K562 (cell line): ENCODE results near the gene ARHGEF26. TPM values are rescaled to one million over a fixed set of nuclear protein-coding genes. Genes with fewer than 3 reads are reported as not detected.

Source experiments
- CCAR2 ChIP-seq: fragments of 200-400 bp; formaldehyde crosslinking; IDR thresholded peaks from 2 replicates; pipeline ENCODE4 v1.6.1; 2017; ENCODE audit warnings: mild to moderate bottlenecking, low read depth, low read length
- DIDO1 ChIP-seq: fragments of 450-650 bp; IDR thresholded peaks from 2 replicates; pipeline ENCODE4 v1.6.1; 2016; ENCODE audit warnings: low read depth, missing biosample characterization, missing genetic modification characterization
- L3MBTL2 ChIP-seq: fragments of 450-650 bp; IDR thresholded peaks from 2 replicates; pipeline ENCODE4 v1.6.1; 2016; ENCODE audit warnings: mild to moderate bottlenecking, moderate library complexity
- NELFE ChIP-seq: IDR thresholded peaks from 2 replicates; pipeline ENCODE4 v1.6.1; 2011; ENCODE audit warnings: mild to moderate bottlenecking; ENCODE audit not compliant: insufficient read depth, insufficient read length
- RFX5 ChIP-seq: IDR thresholded peaks from 2 replicates; pipeline ENCODE4 v1.6.1; 2011; ENCODE audit warnings: low read depth, mild to moderate bottlenecking, improper control_type of control experiment, low read length
- SMC3 ChIP-seq: conservative IDR thresholded peaks from 2 replicates; pipeline ENCODE4 v1.6.1; 2011; ENCODE audit warnings: low read depth, low read length, improper control_type of control experiment; ENCODE audit not compliant: insufficient read depth
- TGIF2 ChIP-seq: sonication (generic); formaldehyde crosslinking; IDR thresholded peaks from 2 replicates; pipeline ENCODE4 v1.8.1; 2022; ENCODE audit warnings: mild to moderate bottlenecking, missing genetic modification reagents, moderate library complexity
- polyA plus RNA-seq, 8 experiments: library from polyadenylated mRNA; depleted of rRNA in 4 of 8; stranded (reverse) in 5 of 8; unstranded in 3 of 8; fragments of >200 nt; fragmentation: Nextera tagmentation in 2 of 8; fragmentation: Illumina TruSeq in 1 of 8; extraction: Ambion mirVana in 2 of 8; extraction: Trizol in 1 of 8; gene quantifications; 2 replicates each; pipeline versions ENCODE4 v1.2.1 to v1.2.3, GENCODE V29; 2011 to 2014; ENCODE audit warnings: inconsistent platforms in 1 of 8, missing spikeins in 1 of 8
- total RNA-seq, 7 experiments: library from RNA; depleted of rRNA in 6 of 7; stranded (reverse); fragments of >200 nt in 6 of 7; fragmentation: Illumina TruSeq in 2 of 7; extraction: Trizol in 2 of 7; gene quantifications; 2 replicates each; pipeline versions ENCODE4 v1.2.1 to v1.2.3, GENCODE V29; 2011 to 2021; ENCODE audit warnings: low replicate concordance in 1 of 7
- TF ChIP-seq, protein P1 (sequence below): fragments of 450-650 bp; IDR thresholded peaks from 2 replicates; pipeline ENCODE4 v1.7.1; 2018; ENCODE audit warnings: mild to moderate bottlenecking, low read depth; ENCODE audit not compliant: partially characterized antibody
- TF ChIP-seq, protein P2 (sequence below): fragments of 250-450 bp; sonication (Bioruptor Pico); IDR thresholded peaks from 2 replicates; pipeline ENCODE4 v1.4.0; 2020

The ARHGEF26 gene
- total and polyA plus RNA-seq, 9 of the 15 experiments (the other 6 are each of a cell fraction or from before 2014, with no cell fraction given), result 0.01 to 0.11 (median 0.04) TPM; not detected in 2

DNA sequence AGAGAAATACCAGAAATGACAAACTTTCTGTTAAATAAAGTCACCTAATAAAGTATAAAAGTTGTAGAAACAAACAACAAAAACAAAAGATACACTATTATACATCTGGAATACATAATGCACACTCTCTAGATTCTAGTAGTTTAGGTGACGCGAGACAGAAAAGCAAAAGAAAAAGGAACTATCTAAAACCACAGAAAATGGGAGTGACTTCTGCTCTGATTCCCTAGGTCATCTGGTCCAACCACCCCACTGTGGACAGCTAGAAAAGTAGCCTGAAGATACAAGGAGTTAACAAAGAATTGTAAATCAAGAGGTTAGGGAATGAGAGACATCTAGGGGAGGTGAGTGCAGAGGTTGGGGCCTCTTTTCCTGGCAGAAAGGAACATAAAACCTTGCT, 164.0 kb downstream of the ARHGEF26 start (continued):
- no peak for TF ChIP-seq NELFE
- no peak for TF ChIP-seq CCAR2
- TF ChIP-seq DIDO1 (tag), result no peak
- no peak for TF ChIP-seq RFX5
- TF ChIP-seq, protein P1, sequence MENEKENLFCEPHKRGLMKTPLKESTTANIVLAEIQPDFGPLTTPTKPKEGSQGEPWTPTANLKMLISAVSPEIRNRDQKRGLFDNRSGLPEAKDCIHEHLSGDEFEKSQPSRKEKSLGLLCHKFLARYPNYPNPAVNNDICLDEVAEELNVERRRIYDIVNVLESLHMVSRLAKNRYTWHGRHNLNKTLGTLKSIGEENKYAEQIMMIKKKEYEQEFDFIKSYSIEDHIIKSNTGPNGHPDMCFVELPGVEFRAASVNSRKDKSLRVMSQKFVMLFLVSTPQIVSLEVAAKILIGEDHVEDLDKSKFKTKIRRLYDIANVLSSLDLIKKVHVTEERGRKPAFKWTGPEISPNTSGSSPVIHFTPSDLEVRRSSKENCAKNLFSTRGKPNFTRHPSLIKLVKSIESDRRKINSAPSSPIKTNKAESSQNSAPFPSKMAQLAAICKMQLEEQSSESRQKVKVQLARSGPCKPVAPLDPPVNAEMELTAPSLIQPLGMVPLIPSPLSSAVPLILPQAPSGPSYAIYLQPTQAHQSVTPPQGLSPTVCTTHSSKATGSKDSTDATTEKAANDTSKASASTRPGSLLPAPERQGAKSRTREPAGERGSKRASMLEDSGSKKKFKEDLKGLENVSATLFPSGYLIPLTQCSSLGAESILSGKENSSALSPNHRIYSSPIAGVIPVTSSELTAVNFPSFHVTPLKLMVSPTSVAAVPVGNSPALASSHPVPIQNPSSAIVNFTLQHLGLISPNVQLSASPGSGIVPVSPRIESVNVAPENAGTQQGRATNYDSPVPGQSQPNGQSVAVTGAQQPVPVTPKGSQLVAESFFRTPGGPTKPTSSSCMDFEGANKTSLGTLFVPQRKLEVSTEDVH, result no peak
- TF ChIP-seq SMC3, result no peak
- TF ChIP-seq L3MBTL2, result no peak
- TF ChIP-seq, protein P2, sequence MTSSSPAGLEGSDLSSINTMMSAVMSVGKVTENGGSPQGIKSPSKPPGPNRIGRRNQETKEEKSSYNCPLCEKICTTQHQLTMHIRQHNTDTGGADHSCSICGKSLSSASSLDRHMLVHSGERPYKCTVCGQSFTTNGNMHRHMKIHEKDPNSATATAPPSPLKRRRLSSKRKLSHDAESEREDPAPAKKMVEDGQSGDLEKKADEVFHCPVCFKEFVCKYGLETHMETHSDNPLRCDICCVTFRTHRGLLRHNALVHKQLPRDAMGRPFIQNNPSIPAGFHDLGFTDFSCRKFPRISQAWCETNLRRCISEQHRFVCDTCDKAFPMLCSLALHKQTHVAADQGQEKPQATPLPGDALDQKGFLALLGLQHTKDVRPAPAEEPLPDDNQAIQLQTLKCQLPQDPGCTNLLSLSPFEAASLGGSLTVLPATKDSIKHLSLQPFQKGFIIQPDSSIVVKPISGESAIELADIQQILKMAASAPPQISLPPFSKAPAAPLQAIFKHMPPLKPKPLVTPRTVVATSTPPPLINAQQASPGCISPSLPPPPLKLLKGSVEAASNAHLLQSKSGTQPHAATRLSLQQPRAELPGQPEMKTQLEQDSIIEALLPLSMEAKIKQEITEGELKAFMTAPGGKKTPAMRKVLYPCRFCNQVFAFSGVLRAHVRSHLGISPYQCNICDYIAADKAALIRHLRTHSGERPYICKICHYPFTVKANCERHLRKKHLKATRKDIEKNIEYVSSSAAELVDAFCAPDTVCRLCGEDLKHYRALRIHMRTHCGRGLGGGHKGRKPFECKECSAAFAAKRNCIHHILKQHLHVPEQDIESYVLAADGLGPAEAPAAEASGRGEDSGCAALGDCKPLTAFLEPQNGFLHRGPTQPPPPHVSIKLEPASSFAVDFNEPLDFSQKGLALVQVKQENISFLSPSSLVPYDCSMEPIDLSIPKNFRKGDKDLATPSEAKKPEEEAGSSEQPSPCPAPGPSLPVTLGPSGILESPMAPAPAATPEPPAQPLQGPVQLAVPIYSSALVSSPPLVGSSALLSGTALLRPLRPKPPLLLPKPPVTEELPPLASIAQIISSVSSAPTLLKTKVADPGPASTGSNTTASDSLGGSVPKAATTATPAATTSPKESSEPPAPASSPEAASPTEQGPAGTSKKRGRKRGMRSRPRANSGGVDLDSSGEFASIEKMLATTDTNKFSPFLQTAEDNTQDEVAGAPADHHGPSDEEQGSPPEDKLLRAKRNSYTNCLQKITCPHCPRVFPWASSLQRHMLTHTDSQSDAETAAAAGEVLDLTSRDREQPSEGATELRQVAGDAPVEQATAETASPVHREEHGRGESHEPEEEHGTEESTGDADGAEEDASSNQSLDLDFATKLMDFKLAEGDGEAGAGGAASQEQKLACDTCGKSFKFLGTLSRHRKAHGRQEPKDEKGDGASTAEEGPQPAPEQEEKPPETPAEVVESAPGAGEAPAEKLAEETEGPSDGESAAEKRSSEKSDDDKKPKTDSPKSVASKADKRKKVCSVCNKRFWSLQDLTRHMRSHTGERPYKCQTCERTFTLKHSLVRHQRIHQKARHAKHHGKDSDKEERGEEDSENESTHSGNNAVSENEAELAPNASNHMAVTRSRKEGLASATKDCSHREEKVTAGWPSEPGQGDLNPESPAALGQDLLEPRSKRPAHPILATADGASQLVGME (CRISPR knock-in tag), result no peak
- no peak for TF ChIP-seq TGIF2 (CRISPR knock-in tag)
